Ammon's horn (tissue), 1 donor: ENCODE measurements around the gene ZNF423.

Experiments
- DNase-seq: peaks from one replicate; pipeline ENCODE4 v3.0.0-alpha.2; 2016; ENCODE audit warnings: low spot score

ZNF423 gene

DNA sequence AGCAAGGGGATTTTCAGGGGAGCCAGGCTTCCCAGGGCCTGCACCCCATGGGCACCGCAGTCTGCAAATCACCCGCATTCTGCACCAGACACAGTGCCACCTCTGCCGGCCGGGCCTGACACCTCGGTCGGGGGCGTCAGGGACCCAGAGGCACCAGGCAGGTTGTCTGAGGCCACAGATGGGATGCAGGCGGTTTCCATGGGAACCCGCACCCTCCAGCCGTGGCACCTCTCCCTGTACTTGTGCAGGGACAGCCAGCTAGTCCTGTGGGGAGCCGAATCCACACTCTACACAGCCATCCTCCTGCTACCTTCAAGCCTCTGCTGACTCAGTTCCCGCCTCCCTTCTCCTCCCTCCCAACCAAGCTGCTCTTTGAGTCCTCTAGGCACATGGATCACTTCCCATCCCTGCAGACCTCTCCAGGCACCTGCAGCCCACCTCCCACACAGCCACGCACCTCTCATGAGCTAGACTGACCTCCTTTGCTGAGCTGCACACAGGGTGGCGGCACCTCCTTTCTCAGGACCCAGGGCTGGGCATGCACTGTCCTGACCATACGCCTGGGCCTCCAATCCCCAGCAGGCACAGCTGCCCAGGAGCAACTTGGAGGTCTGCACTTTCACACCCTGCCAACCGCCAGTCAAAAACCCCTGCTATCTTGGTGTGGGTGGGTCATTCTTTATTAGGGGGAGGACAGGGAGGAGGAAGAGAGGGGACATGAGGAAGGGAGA, 362.9 kb downstream of the ZNF423 start:
- DNase-seq: peak; percentile 26

DNA sequence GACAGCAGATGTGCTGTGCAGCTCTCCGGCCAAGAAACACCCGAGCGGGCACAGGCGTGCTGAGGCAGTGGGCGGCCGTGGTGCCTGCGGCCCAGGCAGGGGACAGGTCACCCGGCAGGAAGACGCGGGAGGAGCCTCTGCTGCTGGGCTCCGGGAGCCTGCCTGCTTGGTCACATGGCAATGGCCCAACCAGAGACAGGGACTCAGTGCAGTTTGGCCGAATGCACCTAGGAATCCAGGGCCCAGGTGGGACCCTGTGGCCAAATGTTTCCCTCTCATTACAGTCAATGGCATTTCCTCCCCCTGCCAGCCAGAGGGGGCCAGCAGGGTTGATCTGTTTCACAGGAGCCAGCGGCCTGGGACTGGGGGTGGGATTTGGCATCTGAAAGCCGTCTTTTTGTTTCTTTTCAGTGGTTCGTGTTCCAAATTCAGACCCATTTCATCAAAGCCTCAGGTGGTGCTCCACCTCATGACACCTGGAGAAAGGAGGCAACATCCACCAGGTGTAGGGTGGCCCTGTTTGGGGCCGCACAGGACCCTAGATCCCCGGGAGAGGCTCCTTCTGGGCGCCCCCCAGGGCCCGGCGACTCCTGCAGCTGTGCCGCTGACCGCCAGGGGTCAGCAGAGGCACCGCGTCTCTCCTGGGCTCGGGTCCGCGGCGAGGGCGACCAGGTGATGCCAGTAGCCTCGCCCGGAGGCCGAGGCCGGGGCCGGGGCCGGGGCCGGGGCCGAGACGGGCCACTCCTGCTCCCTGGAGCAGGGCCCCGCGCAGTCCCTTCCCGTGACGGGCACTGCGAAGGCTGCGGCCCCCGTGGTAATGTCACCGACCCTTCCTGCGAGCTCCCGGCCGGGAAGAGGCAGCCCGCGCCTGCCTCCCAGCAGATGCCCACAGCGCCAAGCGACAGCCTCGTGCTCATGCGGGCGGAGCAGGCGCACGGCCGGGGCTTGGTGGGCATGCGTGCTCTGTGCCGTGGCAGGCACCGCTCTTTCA, 363.8 kb downstream of the ZNF423 start:
- peak; percentile 64 for DNase-seq

GRCh38 chr16:49491106-49491670, 364.7 kb downstream of the ZNF423 start:
- DNase-seq: no peak

GRCh38 chr16:49490321-49490705, 365.6 kb downstream of the ZNF423 start:
- DNase-seq: no peak

- no peak for DNase-seq
Observed at GRCh38 chr16:49489686-49490320, 366.1 kb downstream of the ZNF423 start.

GRCh38 chr16:49488740-49489525, 367.0 kb downstream of the ZNF423 start:
- DNase-seq: no peak

DNA sequence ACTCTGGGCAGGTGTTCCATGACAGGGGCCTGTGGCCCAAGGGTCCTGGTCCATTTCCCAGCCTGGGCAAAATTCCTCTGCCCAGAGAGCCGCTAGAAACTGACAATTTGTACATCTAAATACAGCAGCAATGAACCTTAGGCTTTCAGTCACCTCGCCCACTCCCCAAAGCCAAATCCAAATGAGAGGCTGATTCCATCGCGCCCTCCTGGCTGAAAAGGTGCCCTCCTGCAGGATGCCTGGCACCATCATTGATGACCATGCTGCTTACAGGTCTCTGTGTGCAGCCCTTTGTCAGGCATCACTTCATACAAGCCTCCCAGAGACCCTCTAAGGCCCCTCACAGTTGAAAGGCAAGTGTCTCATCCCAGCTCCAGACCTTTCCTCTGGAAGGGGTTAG, 367.6 kb downstream of the ZNF423 start:
- no peak for DNase-seq

DNA sequence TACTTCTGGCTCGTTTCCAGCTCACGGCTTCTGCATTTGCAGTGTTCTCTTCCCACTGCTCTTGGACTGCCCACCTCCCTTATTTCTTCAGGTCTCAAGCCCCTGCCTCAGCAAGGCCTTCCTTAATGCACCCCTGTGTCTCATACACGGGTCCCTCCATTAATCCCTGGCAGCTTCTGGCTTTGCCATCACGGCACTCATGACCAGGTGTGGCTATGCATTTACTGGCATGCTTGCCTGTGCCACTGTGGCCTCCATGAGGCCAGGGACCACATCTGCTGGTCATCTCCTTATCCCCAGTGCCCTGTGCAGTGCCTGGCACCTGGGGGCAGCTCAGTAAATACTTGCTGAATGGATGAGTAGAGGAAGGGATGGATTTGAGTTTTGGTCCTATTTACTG, 368.2 kb downstream of the ZNF423 start:
- no peak for DNase-seq

DNA sequence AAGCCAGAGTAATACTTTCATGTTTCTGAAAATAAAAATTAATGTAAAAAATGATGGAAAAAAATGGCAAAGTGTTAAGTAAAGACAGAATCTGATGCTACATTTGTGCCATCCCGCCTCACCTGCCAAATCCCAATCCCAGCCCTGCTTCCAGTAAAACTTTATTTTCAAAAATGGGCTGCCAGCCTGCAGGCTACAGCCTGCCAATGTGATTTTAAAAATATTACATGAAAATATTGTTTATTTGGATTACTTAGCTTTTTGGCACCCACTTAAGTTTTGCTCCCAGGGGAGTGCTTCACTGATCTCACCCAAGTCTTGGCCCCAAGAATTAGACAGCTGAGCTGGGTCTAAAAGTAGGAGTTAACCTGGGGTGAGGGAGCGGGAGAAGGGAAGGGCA, 369.5 kb downstream of the ZNF423 start:
- DNase-seq: no peak

GRCh38 chr16:49485663-49486062, 370.2 kb downstream of the ZNF423 start:
- no peak for DNase-seq

GRCh38 chr16:49484936-49485335, 371.0 kb downstream of the ZNF423 start:
- no peak for DNase-seq

DNA sequence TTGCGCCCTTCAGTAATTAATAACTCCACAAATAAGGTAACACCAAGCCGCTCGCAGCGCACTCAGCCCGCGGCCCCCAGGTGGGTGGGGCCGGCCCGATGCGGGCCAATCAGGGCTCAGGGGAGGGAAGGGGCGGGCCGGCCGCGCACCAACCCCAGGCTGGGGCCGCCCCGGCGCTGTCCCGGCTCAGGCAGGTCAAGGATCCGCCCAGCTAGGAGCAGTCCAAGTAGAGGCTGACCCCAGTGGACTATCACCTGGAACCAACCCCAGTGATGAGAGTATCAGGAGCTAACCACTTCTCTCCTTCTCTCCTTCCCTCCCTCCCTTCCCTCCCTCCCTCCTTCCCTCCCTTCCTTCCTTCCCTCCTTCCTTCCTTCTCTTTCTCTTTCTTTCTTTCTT, 371.5 kb downstream of the ZNF423 start:
- peak; percentile 49 for DNase-seq

DNA sequence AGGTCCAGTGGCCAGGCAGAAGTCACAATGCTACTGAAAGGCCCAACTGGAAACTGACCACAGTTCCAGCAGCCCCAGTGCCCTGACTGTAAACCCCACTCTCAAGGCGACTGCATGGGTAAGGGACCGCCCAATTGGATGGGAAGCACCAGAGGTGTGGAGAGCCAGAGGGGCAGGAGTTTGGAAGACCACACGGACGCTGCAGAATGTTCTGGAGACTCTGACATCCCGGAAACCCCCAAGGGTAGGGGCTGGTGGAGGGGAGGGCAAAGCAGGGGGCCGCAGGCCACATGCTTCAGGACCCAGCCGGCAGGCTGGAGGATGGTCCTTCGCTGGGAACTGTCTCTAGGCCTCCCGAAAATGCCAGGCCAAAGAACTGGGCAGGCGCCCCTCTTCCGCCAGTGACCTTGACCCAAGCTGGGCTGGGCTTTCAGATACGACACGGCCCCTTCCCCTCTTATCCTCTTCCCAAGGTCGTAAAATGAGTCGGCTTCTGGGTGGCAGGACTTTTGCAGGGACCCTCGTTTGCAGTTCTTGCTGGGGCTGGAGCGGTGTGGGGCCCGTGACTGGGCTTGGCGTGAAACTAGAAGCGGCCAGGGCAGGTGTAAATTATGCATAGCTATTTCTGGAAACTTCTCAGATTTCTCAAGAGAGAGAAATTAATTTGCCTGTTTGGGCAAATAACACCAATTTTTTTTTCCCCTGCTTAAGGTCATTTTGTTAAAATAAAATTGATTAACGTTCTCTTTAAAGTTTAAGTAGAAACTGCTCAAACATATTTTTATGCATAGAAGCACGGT, 372.1 kb downstream of the ZNF423 start:
- no peak for DNase-seq

GRCh38 chr16:49483251-49483650, 372.7 kb downstream of the ZNF423 start:
- no peak for DNase-seq

DNA sequence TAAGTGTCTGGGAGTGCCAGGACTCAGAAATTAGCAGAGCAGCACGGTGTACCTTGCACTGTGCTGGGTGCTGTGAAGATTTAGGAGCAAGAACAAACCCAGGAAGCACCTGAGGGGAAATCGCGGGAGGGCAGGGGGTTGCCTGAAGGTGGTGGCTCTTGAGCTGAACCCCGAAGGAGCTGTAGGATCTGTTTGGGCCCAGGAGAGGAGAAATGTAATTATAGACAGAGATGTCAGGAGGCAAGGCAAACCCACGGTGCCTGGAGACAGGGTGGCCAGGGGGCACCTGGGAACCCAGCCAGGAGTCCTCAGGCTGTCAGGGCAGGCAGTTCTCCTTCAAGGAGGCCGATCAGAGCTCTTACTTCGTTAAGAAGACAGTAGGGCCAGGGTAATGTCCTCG, 373.2 kb downstream of the ZNF423 start:
- DNase-seq: no peak

GRCh38 chr16:49478616-49479015, 377.3 kb downstream of the ZNF423 start:
- DNase-seq: no peak

GRCh38 chr16:49478107-49478506, 377.8 kb downstream of the ZNF423 start:
- DNase-seq: no peak

GRCh38 chr16:49477250-49477895, 378.5 kb downstream of the ZNF423 start:
- DNase-seq: no peak

GRCh38 chr16:49474741-49475140, 381.2 kb downstream of the ZNF423 start:
- peak; percentile 13 for DNase-seq

DNA sequence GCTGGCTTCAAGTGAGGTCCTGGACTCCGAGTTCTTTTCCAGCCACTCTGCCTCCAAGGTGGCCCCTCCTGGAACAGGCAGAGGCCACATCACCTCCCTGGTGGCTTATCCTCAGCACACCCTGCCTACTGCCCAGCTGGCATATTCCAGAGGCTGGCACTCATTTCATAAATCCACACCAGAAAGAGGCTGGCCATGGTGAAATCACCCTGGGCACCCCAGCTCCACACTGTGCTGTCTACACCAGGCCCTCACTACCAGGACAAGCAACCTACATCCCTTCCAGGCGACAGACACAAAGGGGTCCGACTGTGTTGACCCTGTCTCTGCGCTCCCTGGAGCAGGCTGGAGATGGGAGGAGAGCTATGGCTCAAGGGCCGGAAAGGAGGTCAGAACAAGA, 382.1 kb downstream of the ZNF423 start:
- DNase-seq: no peak
